KMS-11 (cell line): ENCODE measurements around the gene CDA.
"Not testable (repeated sequence)": the region's sequence is repeated elsewhere in the genome, so short reads cannot be mapped to it uniquely, and the experiment has no call there.

Experiments used
- H2AFZ ChIP-seq: fragments of 200-600 bp; sonication (generic); 2 replicates; pipeline ENCODE4 v1.6.1; 2016; ENCODE audit warnings: antibody characterized with exemption, mixed run types, low read depth
- H3K27ac ChIP-seq: fragments of 200-600 bp; sonication (generic); 2 replicates; pipeline ENCODE4 v1.6.1; 2016; ENCODE audit warnings: mild to moderate bottlenecking, mixed run types
- H3K27me3 ChIP-seq: fragments of 200-600 bp; sonication (generic); 2 replicates; pipeline ENCODE4 v1.6.1; 2017; ENCODE audit warnings: mild to moderate bottlenecking, low read depth, mixed run types, moderate library complexity; ENCODE audit not compliant: insufficient read depth
- H3K36me3 ChIP-seq: fragments of 200-600 bp; sonication (generic); 2 replicates; pipeline ENCODE4 v1.6.1; 2017; ENCODE audit warnings: mild to moderate bottlenecking, mixed run types; ENCODE audit not compliant: insufficient read depth
- H3K4me1 ChIP-seq: fragments of 200-600 bp; sonication (generic); 2 replicates; pipeline ENCODE4 v1.6.1; 2016; ENCODE audit warnings: mild to moderate bottlenecking, low read depth, mixed run types; ENCODE audit not compliant: poor library complexity, severe bottlenecking
- H3K4me2 ChIP-seq: fragments of 200-600 bp; sonication (generic); 2 replicates; pipeline ENCODE4 v1.7.0; 2016; ENCODE audit warnings: mild to moderate bottlenecking, mixed run types
- H3K4me3 ChIP-seq: fragments of 200-600 bp; sonication (generic); IDR thresholded peaks from 2 replicates; pipeline ENCODE4 v1.6.1; 2017; ENCODE audit warnings: low read depth, low read length, mixed read lengths; ENCODE audit not compliant: insufficient read depth
- H3K79me2 ChIP-seq: fragments of 200-600 bp; sonication (generic); 2 replicates; pipeline ENCODE4 v1.6.1; 2016; ENCODE audit warnings: low read depth, mixed run types; ENCODE audit not compliant: insufficient read depth
- H3K9ac ChIP-seq: fragments of 200-600 bp; sonication (generic); 2 replicates; pipeline ENCODE4 v1.6.1; 2016; ENCODE audit warnings: mild to moderate bottlenecking, mixed run types
- H4K20me1 ChIP-seq: fragments of 200-600 bp; sonication (generic); 2 replicates; pipeline ENCODE4 v1.6.1; 2016; ENCODE audit warnings: mild to moderate bottlenecking, mixed run types; ENCODE audit not compliant: insufficient read depth
- TF ChIP-seq, protein P1 (sequence below): fragments of 200-600 bp; sonication (generic); conservative IDR thresholded peaks from 2 replicates; pipeline ENCODE4 v1.6.1; 2017; ENCODE audit warnings: low read depth, mild to moderate bottlenecking, antibody characterized with exemption, low read length, moderate library complexity, mixed read lengths

CDA gene

DNA sequence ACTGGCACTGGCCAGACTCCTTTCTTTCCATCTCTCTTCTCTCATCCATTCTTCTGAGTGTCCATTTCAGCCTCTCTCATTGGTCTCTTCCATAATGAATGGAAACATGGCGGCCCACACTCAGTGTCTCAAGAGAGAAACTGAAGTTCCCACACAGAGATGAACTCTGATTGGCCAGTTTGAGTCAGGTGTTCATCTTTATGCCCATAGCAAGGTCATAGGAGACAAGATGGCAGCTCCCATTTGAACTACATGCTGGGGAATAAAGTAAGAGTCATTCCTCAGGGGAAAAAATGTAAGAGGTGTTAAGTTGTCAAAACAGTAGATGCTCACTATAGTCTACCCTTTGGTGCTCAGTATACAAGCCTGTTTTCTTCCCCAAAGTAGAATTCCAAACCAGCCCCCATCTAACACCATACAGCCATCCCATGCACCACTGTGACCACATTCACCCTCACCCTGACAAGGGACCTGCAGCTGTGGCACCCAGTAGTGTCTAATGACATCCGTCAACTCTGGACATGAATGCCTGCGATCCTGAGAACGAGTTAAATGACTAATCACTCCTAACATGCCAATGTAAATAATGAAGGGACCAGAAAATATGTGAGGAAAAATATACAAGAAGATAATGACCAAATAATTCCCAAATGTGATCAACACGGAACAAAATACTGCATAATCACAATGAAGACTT lies 12.4 kb downstream of the CDA start:
- Histone ChIP-seq H3K27ac (no peak overlapping the region), H3K9ac (no peak overlapping the region), H3K79me2 (no peaks in the 10 kb centered on the region), H3K4me3 (no peak overlapping the region), H4K20me1 (no peaks in the 10 kb centered on the region), H3K4me1 (no peaks in the 10 kb centered on the region), H3K36me3 (no peaks in the 10 kb centered on the region), H3K4me2 (no peak overlapping the region), H3K27me3 (peaks cover 23% of the 10 kb centered on the region), H2AFZ (no peak overlapping the region)
- TF ChIP-seq, protein P1, sequence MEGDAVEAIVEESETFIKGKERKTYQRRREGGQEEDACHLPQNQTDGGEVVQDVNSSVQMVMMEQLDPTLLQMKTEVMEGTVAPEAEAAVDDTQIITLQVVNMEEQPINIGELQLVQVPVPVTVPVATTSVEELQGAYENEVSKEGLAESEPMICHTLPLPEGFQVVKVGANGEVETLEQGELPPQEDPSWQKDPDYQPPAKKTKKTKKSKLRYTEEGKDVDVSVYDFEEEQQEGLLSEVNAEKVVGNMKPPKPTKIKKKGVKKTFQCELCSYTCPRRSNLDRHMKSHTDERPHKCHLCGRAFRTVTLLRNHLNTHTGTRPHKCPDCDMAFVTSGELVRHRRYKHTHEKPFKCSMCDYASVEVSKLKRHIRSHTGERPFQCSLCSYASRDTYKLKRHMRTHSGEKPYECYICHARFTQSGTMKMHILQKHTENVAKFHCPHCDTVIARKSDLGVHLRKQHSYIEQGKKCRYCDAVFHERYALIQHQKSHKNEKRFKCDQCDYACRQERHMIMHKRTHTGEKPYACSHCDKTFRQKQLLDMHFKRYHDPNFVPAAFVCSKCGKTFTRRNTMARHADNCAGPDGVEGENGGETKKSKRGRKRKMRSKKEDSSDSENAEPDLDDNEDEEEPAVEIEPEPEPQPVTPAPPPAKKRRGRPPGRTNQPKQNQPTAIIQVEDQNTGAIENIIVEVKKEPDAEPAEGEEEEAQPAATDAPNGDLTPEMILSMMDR, result no peak

DNA sequence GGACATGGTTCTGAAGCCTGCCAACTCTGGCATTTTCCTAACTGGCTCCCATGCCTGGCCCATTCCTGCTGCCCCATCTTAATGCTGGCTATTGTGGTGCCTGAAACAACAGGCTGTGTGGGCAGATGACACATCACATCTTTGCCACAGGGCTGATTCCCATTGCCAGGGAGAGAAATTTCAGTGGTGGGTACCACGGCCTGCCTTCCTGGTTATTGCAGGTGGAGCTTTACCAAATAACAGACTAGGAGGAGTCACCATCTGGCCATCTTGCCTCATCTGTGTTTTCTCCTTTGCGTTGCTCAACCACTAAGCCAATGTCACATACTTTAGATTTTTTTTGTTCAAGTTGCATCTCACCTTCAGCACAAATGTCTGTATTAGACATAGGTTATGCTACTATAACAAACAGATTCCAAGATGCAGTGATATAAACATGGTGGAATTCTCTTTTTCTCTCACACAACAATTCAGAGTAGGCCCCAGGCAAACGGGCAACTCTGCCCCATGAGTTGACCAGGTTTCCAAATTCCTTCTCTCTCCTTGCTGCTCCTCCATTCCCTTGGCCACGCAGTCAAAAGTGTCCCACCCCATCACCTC lies 14.1 kb downstream of the CDA start:
- Histone ChIP-seq H4K20me1 (no peaks in the 10 kb centered on the region), H3K27me3 (peaks cover 27% of the 10 kb centered on the region), H3K79me2 (no peaks in the 10 kb centered on the region), H3K4me3 (no peak overlapping the region), H3K36me3 (no peaks in the 10 kb centered on the region), H3K27ac (no peak overlapping the region), H3K4me2 (no peak overlapping the region), H2AFZ (no peak overlapping the region), H3K9ac (no peak overlapping the region), H3K4me1 (no peaks in the 10 kb centered on the region)
- TF ChIP-seq, protein P1, result no peak

DNA sequence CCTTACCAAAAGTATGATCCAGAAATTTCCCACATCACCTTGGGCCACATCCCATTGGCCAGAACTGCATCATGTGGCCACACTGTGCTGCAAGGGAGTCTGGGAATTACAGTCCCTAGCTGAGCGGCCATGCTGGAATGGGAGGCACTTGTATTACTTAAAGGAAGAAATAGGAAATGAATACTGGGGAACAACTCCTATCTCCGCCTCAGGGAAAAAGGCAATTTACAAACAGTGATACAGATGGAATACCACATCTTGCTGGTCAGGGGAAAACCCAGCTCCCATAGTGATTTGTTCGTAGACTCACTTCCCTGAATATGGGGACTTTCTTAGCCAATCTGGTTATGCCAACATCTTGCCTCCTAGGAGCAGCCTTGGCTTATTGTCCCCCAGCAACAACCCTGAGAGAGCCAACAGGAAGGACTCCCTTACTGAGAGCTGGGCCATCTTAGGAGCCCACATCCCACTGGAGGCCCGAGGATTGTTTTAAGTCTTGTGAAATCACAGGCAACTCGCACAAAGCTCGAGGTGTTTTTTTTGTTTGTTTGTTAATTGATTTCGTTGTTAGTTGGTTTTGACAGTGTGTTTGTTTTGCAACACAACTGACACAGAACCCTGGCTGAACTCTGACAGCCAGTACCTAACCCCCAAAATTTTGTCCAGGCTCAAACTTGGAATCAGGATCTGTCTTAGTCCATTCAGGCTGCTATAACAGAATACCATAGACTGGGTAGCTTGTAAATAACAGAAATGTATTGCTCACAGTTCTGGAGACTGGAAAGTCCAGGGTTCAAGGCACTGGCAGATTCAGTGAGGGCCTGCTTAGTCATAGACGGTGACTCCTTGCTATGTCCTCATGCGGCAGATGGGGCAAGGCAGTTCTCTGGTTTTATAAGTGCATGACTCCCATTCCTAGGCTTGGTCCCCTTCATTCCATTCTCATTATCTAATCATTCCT lies 14.9 kb downstream of the CDA start:
- Histone ChIP-seq H3K79me2 (no peaks in the 10 kb centered on the region), H3K4me3 (no peak overlapping the region), H3K36me3 (no peaks in the 10 kb centered on the region), H3K4me1 (no peaks in the 10 kb centered on the region), H2AFZ (no peak overlapping the region), H3K27ac (no peak overlapping the region), H3K9ac (no peak overlapping the region), H3K27me3 (peaks cover 25% of the 10 kb centered on the region), H3K4me2 (no peak overlapping the region), H4K20me1 (no peaks in the 10 kb centered on the region)
- TF ChIP-seq, protein P1, result no peak

DNA sequence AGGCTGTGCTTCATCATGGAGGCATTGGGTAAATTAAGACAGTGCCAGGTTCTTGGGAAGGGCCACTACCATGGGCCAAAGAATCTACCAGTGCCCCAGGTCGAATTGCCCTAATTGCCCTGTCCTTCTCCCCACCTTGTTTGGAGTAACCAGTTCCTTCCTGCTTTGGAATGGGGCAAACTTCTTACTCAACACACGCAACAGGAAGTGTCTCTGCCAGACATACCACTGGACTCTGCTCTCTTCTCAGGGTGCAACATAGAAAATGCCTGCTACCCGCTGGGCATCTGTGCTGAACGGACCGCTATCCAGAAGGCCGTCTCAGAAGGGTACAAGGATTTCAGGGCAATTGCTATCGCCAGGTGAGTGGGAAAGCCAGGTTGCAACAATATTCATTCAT lies 15.8 kb downstream of the CDA start:
- TF ChIP-seq, protein P1, result no peak
- H3K4me2 ChIP-seq, result no peak overlapping the region
- no peaks in the 10 kb centered on the region for H3K36me3 ChIP-seq
- H4K20me1 ChIP-seq, result no peaks in the 10 kb centered on the region
- no peaks in the 10 kb centered on the region for H3K4me1 ChIP-seq
- H3K27me3 ChIP-seq, result peaks cover 22% of the 10 kb centered on the region
- no peak overlapping the region for H3K27ac ChIP-seq
- H3K9ac ChIP-seq, result no peak overlapping the region
- H3K79me2 ChIP-seq, result no peaks in the 10 kb centered on the region
- no peak overlapping the region for H2AFZ ChIP-seq
- H3K4me3 ChIP-seq, result no peak overlapping the region

DNA sequence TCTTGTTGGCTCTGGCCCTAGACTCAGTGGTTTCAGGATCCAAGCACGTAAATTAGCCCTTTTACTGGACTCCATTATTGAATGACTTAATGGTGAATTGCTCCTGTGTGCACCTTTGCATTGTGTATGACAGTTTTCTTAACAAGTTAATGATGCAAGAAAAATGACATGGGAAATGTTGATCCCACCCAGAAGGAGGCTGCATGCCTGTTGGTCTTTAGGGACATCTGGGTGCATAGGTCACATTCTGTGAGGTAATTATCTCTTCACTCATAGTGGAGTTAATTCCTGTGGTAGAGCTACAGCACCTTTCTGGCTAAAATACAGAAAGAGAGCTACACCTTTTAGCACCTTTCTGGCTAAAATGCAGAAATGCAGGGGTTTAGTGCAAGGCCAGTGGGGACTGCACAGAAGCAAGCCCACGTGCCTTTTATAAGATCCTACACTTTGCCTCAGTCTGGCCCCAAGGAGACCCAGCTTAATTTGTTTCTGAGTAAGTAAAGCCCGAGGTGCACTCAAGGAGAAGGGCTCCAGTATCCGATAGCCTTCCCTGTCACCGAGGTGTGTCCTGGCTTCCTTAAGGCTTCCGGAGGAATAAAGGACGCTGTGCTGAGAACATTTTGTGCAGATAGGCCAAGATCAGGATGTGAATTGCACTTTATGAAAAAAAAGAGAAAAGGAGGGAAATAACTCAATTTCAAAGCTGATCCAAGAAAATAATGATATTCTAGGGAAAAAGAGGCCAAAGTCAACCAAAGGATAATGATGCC lies 18.1 kb downstream of the CDA start:
- H3K27me3 ChIP-seq, result peaks cover 18% of the 10 kb centered on the region; the same call in 1 of the 2 replicates
- H3K36me3 ChIP-seq, H4K20me1 ChIP-seq, H3K4me3 ChIP-seq, H3K79me2 ChIP-seq, H3K27ac ChIP-seq, H3K9ac ChIP-seq, H2AFZ ChIP-seq, H3K4me1 ChIP-seq, H3K4me2 ChIP-seq: not testable (repeated sequence)
